Measurements from ENCODE around the gene C16orf96.

DNA sequence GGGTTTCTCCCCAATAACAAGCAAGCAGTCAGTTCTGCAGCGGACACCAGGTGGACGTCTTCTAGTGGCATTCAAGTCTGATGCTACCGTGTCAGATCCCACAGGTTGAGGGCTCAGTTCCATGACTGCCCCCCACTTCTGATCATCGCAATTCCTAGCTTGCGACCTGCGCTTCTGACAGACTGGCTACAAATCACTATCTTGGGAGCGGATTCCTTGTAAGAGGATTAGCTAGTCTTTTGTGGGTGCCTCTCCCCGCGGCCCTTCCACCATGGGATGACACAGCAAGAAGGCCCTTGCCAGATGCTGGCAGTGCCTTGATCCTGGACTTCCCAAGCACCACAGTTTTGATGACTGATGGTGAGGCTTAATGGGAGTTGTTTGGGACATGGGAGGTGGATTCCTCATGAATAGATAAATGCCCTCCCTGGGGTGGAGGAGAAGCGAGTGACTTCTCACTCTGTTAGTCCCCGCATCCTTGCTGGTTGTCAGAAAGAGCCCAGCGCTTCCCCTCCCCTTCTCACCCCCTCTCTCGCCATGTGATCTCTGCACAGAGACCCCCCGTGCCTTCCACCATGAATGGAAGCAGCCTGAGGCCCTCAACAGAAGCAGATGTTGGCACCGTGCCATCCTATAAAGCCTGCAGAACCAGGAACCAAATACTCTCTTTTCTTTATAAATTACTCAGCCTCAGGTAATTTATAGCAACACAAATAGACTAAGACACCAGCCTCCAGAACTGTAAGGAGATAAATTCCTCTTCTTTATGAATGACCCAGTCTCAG, 36.7 kb upstream of the C16orf96 start:
- TF ChIP-seq CTCF (IDR thresholded peaks at IDR 0.05; ENCODE audit: borderline replicate concordance, extremely low read depth, low read length, poor library complexity, severe bottlenecking) (no peak), EZH2 (IDR thresholded peaks at IDR 0.05; ENCODE audit: borderline replicate concordance, low read depth, low read length, severe bottlenecking) (no peak)
